Astrocyte (in vitro differentiated cells and primary cell): ENCODE data around the gene HNF1B. TPM values are rescaled to one million over a fixed set of nuclear protein-coding genes. Genes with fewer than 3 reads are reported as not detected.
A peak's percentile ranks its signal among the peaks of the same experiment; 100 is the strongest.

Source experiments
- DNase-seq: peaks from one replicate; pipeline ENCODE4 v3.0.0-alpha.2; 2010; ENCODE audit warnings: low read depth
- FAIRE-seq: peaks from 2 replicates; lab custom pipeline; 2011; peaks lifted over from hg19 to GRCh38; lab: Jason Lieb, UNC
- H2AFZ ChIP-seq: 2 replicates; pipeline ENCODE4 v1.6.0; 2012; ENCODE audit warnings: low read depth, low read length, inconsistent platforms
- H3K27ac ChIP-seq: 2 replicates; pipeline ENCODE4 v1.5.1; 2011; ENCODE audit warnings: low read depth, low read length, inconsistent platforms
- H3K27me3 ChIP-seq: 2 replicates; pipeline ENCODE4 v1.6.0; 2011; ENCODE audit warnings: low read length, inconsistent platforms; ENCODE audit not compliant: insufficient read depth
- H3K36me3 ChIP-seq: 2 replicates; pipeline ENCODE4 v1.5.1; 2011; ENCODE audit warnings: low read length, inconsistent platforms; ENCODE audit not compliant: insufficient read depth
- H3K4me1 ChIP-seq: 2 replicates; pipeline ENCODE4 v1.5.1; 2011; ENCODE audit warnings: low read length, inconsistent platforms; ENCODE audit not compliant: insufficient read depth
- H3K4me2 ChIP-seq: 2 replicates; pipeline ENCODE4 v1.6.0; 2012; ENCODE audit warnings: low read length, inconsistent platforms
- H3K4me3 ChIP-seq: 2 replicates; pipeline ENCODE4 v1.5.1; 2011; ENCODE audit warnings: low read depth, mild to moderate bottlenecking, low read length, inconsistent platforms; ENCODE audit not compliant: insufficient read depth
- H3K79me2 ChIP-seq: 2 replicates; pipeline ENCODE4 v1.6.0; 2012; ENCODE audit warnings: mild to moderate bottlenecking, low read length, inconsistent platforms; ENCODE audit not compliant: insufficient read depth
- H3K9ac ChIP-seq: 2 replicates; pipeline ENCODE4 v1.6.0; 2012; ENCODE audit warnings: mild to moderate bottlenecking, low read length, inconsistent platforms
- H3K9me3 ChIP-seq: 2 replicates; pipeline ENCODE4 v1.5.1; 2012; ENCODE audit warnings: low read depth, mild to moderate bottlenecking, low read length, inconsistent platforms; ENCODE audit not compliant: insufficient read depth
- H4K20me1 ChIP-seq: 2 replicates; pipeline ENCODE4 v1.6.0; 2012; ENCODE audit warnings: low read length, inconsistent platforms; ENCODE audit not compliant: insufficient read depth
- H3K27ac Mint-ChIP-seq: one replicate; pipeline ENCODE4 v1.8.0; 2021; ENCODE audit warnings: mild to moderate bottlenecking, mixed read lengths; ENCODE audit not compliant: unreplicated experiment
- H3K27me3 Mint-ChIP-seq: one replicate; pipeline ENCODE4 v1.8.0; 2021; ENCODE audit warnings: low read depth, mixed read lengths; ENCODE audit not compliant: unreplicated experiment
- H3K36me3 Mint-ChIP-seq: one replicate; pipeline ENCODE4 v1.8.0; 2021; ENCODE audit warnings: low read depth, mixed read lengths; ENCODE audit not compliant: unreplicated experiment
- H3K4me1 Mint-ChIP-seq: one replicate; pipeline ENCODE4 v1.8.0; 2021; ENCODE audit warnings: low read depth, mixed read lengths; ENCODE audit not compliant: unreplicated experiment
- H3K4me3 Mint-ChIP-seq: one replicate; pipeline ENCODE4 v1.8.0; 2021; ENCODE audit warnings: mild to moderate bottlenecking, moderate library complexity, mixed read lengths; ENCODE audit not compliant: unreplicated experiment
- H3K9me3 Mint-ChIP-seq: one replicate; pipeline ENCODE4 v1.8.0; 2021; ENCODE audit warnings: mild to moderate bottlenecking, mixed read lengths; ENCODE audit not compliant: unreplicated experiment
- EZH2 ChIP-seq: IDR thresholded peaks from 2 replicates; pipeline ENCODE4 v1.6.1; 2012; ENCODE audit warnings: mild to moderate bottlenecking, low read length, inconsistent platforms; ENCODE audit not compliant: insufficient read depth
- total RNA-seq: library from RNA; stranded (reverse); gene quantifications from 2 replicates; pipeline ENCODE4 v1.2.1, GENCODE V29; 2021
- TF ChIP-seq, protein P1 (sequence below): IDR thresholded peaks from 2 replicates; pipeline ENCODE4 v1.5.1; 2011; ENCODE audit warnings: low read depth, mild to moderate bottlenecking, inconsistent platforms, low read length, moderate library complexity; ENCODE audit not compliant: insufficient read depth

The HNF1B gene
- total RNA-seq, 1 donor from 2014 or later: 15.6 TPM

- Histone ChIP-seq H3K9ac (no peak overlapping the region), H4K20me1 (no peaks in the 10 kb centered on the region), H3K79me2 (no peaks in the 10 kb centered on the region), H3K27ac (no peak overlapping the region), H3K4me1 (peaks cover 10% of the 10 kb centered on the region), H3K27me3 (no peaks in the 10 kb centered on the region), H3K9me3 (no peaks in the 10 kb centered on the region), H3K4me2 (no peak overlapping the region), H2AFZ (no peak overlapping the region), H3K36me3 (no peaks in the 10 kb centered on the region), H3K4me3 (no peak overlapping the region)
- peaks cover 18% of the 10 kb centered on the region for H3K4me1 Mint-ChIP-seq
- no peak for FAIRE-seq
- no peak overlapping the region for H3K4me3 Mint-ChIP-seq
- H3K36me3 Mint-ChIP-seq: peaks cover 2% of the 10 kb centered on the region
- peak overlapping the region; percentile 64 for H3K27ac Mint-ChIP-seq
- no peak for TF ChIP-seq EZH2
- TF ChIP-seq, protein P1, sequence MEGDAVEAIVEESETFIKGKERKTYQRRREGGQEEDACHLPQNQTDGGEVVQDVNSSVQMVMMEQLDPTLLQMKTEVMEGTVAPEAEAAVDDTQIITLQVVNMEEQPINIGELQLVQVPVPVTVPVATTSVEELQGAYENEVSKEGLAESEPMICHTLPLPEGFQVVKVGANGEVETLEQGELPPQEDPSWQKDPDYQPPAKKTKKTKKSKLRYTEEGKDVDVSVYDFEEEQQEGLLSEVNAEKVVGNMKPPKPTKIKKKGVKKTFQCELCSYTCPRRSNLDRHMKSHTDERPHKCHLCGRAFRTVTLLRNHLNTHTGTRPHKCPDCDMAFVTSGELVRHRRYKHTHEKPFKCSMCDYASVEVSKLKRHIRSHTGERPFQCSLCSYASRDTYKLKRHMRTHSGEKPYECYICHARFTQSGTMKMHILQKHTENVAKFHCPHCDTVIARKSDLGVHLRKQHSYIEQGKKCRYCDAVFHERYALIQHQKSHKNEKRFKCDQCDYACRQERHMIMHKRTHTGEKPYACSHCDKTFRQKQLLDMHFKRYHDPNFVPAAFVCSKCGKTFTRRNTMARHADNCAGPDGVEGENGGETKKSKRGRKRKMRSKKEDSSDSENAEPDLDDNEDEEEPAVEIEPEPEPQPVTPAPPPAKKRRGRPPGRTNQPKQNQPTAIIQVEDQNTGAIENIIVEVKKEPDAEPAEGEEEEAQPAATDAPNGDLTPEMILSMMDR: no peak
- peaks cover 3% of the 10 kb centered on the region for H3K27me3 Mint-ChIP-seq
- DNase-seq: no peak
- peaks cover 3% of the 10 kb centered on the region for H3K9me3 Mint-ChIP-seq
These were observed 11.2 kb upstream of the HNF1B start for GRCh38 chr17:37756051-37756450.

GRCh38 chr17:37755455-37755854 lies 10.6 kb upstream of the HNF1B start:
- H3K4me3 Mint-ChIP-seq: no peak overlapping the region
- Histone ChIP-seq H4K20me1 (no peaks in the 10 kb centered on the region), H3K9me3 (no peaks in the 10 kb centered on the region), H3K4me3 (no peak overlapping the region), H3K36me3 (no peaks in the 10 kb centered on the region), H3K79me2 (no peaks in the 10 kb centered on the region), H3K4me2 (no peak overlapping the region), H2AFZ (no peak overlapping the region), H3K9ac (no peak overlapping the region), H3K27me3 (no peaks in the 10 kb centered on the region), H3K27ac (no peak overlapping the region), H3K4me1 (peaks cover 10% of the 10 kb centered on the region)
- peaks cover 3% of the 10 kb centered on the region for H3K9me3 Mint-ChIP-seq
- peaks cover 2% of the 10 kb centered on the region for H3K36me3 Mint-ChIP-seq
- FAIRE-seq: no peak
- peak overlapping the region; percentile 64 for H3K27ac Mint-ChIP-seq
- peaks cover 18% of the 10 kb centered on the region for H3K4me1 Mint-ChIP-seq
- no peak for DNase-seq
- TF ChIP-seq, protein P1: no peak
- TF ChIP-seq EZH2: no peak
- peaks cover 4% of the 10 kb centered on the region for H3K27me3 Mint-ChIP-seq

- no peak overlapping the region for H2AFZ ChIP-seq
- peaks cover 10% of the 10 kb centered on the region for H3K4me1 ChIP-seq
- H3K9me3 Mint-ChIP-seq: peaks cover 3% of the 10 kb centered on the region
- H3K4me3 ChIP-seq: no peak overlapping the region
- DNase-seq (no peak), FAIRE-seq (no peak)
- no peaks in the 10 kb centered on the region for H3K79me2 ChIP-seq
- H3K9ac ChIP-seq: no peak overlapping the region
- H3K27ac ChIP-seq: no peak overlapping the region
- no peaks in the 10 kb centered on the region for H3K36me3 ChIP-seq
- no peaks in the 10 kb centered on the region for H3K27me3 ChIP-seq
- H3K4me3 Mint-ChIP-seq: no peak overlapping the region
- no peak overlapping the region for H3K27ac Mint-ChIP-seq
- no peak overlapping the region for H3K4me2 ChIP-seq
- TF ChIP-seq, protein P1: no peak
- TF ChIP-seq EZH2: no peak
- H3K36me3 Mint-ChIP-seq: peaks cover 2% of the 10 kb centered on the region
- H3K27me3 Mint-ChIP-seq: peaks cover 4% of the 10 kb centered on the region
- H3K9me3 ChIP-seq: no peaks in the 10 kb centered on the region
- H3K4me1 Mint-ChIP-seq: peaks cover 18% of the 10 kb centered on the region
- no peaks in the 10 kb centered on the region for H4K20me1 ChIP-seq
These were observed 9.5 kb upstream of the HNF1B start for GRCh38 chr17:37754363-37754762.
